Right ventricle myocardium superior (tissue), 1 donor: ENCODE results near the gene WBP11. TPM values are rescaled to one million over a fixed set of nuclear protein-coding genes. Genes with fewer than 3 reads are reported as not detected.

Experiments
- ATAC-seq: fragments of 200-7000 bp; cut with Tn5 transposase; one replicate; pipeline ENCODE4 v1.9.1; 2020; ENCODE audit warnings: mild to moderate bottlenecking; ENCODE audit not compliant: poor library complexity
- DNase-seq: peaks from one replicate; pipeline ENCODE4 v3.0.0-alpha.2; 2020
- intact Hi-C: fragments of 100-400 bp; cut with DNase I; formaldehyde crosslinking; loops from one replicate; pipeline ENCODE4 v1.11.2; 2022
- total RNA-seq: library from RNA; stranded (reverse); fragmentation: NEBNext Ultra II Directional; extraction: Animal tissue kit (Norgen Biotek cat#: 25700); gene quantifications from one replicate; pipeline ENCODE4 v1.2.1, GENCODE V29; 2021
- donor health status: DM: no; HTN: yes; CAD: no; lungs with severe emphysema.

Gene WBP11
- total RNA-seq, 1 donor from 2014 or later: 45.7 TPM

GRCh38 chr12:14828892-14829291, 25.6 kb upstream of the WBP11 start:
- ATAC-seq (no peak), DNase-seq (no peak)
- intact Hi-C loops: no loop called here

DNA sequence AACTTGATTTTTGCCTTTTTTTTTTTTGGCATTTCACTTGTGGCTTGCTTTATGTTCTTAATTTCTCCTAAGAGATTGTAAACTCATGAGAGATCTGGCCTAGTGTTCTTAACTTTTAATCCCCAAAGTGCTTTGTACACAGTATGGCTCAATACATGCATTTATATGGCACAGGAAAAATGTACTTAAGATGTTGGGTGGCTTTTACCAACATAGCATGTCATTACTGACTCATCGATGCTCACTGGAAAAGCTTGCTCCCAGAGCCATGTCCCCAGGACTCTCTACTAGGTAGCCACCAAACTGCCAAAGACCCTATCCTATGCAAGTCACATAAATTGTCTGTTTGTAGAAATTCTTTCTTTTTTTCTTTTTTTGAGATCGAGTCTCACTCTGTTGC, 23.8 kb upstream of the WBP11 start:
- DNase-seq (no peak), ATAC-seq (no peak)
- intact Hi-C loops: no loop called here

- DNase-seq (no peak), ATAC-seq (no peak)
- intact Hi-C loops: no loop called here
Measured at GRCh38 chr12:14826491-14826890, 23.2 kb upstream of the WBP11 start.

- DNase-seq (no peak), ATAC-seq (no peak)
- intact Hi-C loops: no loop called here
Measured at GRCh38 chr12:14825256-14825655, 22.0 kb upstream of the WBP11 start.

- intact Hi-C loops: no loop called here
- DNase-seq (no peak), ATAC-seq (no peak)
Measured at GRCh38 chr12:14824012-14824634, 20.8 kb upstream of the WBP11 start.

- intact Hi-C loops: no loop called here
- DNase-seq (no peak), ATAC-seq (no peak)
Measured at GRCh38 chr12:14814014-14814413, 10.7 kb upstream of the WBP11 start, which contains the start of gene SMCO3. SMCO3 (minus strand) TSS chr12:14814182; CDS start chr12:14806680, 7,502 bp downstream.

DNA sequence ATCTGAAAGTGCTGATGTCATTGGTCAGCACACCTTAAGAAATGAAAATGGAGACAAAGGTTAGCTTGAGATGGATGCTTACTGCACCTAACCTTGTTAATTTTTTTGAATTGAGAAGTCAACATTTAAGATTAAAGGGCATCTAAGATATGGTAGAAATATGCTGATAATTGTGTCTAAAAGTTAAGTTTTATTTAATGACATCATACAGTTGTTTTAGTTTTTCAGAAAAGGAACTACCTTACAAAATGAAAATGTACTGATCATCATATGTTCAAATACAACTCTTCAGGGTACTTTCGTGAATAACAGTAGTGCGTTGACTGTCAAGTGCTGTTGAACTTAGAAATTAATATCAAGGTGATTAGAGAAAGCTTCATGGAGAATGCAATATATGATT, 8.2 kb upstream of the WBP11 start:
- ATAC-seq: no peak
- intact Hi-C loops: no loop called here
- no peak for DNase-seq

- intact Hi-C loops: no loop called here
- DNase-seq (no peak), ATAC-seq (no peak)
Measured at GRCh38 chr12:14810953-14811483, 7.7 kb upstream of the WBP11 start.

GRCh38 chr12:14810167-14810952, 7.1 kb upstream of the WBP11 start:
- DNase-seq (no peak), ATAC-seq (no peak)
- intact Hi-C loops: no loop called here

- ATAC-seq (peak; percentile 50), DNase-seq (no peak)
- intact Hi-C loops: no loop called here
Measured at GRCh38 chr12:14803830-14804160, 517 bp upstream of the WBP11 start.

DNA sequence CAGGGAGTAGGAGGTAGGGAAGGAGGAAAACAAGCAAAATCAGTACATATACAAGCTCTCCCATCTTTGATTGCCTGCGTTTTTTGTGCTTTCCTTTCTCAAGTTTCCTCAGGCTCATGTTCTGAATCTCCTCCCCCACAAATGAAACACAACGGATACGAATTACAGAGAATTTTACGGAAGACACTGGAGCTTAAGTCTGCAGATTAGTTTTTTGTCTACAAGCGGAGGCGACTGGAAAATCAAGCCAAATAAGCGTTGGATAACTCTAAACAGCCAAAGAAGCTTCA, 612 bp downstream of the WBP11 start:
- intact Hi-C loops: no loop called here
- ATAC-seq: no peak
- DNase-seq: no peak

DNA sequence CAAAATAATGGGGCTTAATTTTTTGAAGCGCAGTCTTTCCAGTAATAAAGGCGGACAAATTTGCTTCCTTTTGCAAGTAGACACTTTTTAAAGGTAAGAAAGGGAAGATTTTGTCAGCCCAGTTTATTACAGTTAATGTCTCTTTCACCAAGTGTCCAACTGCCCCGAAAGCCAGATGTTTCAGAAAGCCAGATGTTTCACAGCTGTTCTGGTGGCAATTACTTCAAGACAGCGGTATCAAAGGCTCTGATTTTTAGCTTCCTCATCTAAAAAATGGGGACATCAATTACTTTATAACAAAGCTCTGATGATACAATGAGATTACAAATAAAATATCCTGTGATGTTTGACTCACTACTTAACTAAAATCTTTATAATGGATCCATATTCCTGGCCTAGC, 1.0 kb downstream of the WBP11 start:
- DNase-seq (no peak), ATAC-seq (no peak)
- intact Hi-C loops: no loop called here

DNA sequence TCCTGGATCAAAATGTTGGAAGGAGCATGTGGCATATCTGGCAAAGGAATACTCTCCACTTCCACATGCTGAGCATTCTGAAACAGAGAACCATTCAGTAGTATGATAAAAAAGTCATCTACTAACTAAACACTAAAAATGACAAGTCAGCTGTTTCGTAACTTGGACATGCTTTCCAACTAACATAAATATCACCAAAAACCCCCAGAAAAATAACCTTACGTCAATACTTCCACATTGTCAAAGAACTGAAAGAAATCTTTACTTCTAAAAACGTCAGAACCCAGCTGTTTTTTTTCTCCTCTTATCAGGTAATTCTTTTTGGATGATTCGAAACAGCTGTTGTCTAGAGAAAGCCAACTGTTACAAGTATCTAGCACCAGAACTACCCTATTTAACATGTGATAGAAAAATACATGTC, 8.2 kb downstream of the WBP11 start:
- ATAC-seq: peak; percentile 67
- DNase-seq: no peak
- intact Hi-C loops: no loop called here

DNA sequence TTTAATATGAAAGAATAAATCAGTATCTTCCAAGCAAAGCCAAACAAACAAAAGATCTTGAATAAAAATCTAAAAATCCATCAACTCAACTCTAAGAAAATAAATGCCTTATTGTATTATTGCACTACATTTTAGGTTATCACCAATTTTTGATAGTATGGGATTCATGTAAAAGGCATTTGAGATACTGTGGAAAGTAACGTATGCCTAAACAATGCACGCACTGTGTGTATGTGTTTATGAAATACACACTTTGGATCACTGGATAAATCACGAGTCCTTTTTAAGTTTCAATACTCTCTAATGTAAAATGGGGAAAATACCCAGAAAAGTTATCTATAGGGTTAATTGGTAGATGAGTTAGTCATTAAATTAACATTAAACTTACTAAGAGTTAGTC, 17.7 kb downstream of the WBP11 start:
- intact Hi-C loops: no loop called here
- DNase-seq (no peak), ATAC-seq (no peak)

DNA sequence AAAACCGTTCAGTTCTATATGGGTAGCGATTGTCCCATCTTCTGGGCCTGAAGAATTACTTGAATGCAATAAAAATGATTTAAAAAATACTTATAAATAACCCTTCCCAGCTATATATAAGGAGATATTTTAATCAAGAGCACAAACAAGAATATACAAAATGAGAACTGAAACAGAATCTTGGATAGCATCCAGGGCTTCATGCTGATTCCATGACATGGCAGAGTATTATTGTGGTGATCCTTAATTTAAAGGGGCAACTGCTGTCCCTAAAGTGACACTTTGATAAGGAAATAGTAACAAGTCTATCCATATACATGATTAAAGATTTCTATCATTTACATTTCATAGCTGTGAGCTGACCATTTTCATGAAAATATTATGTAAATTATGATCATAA, 18.8 kb downstream of the WBP11 start:
- intact Hi-C loops: no loop called here
- no peak for DNase-seq
- no peak for ATAC-seq

- ATAC-seq: no peak
- no peak for DNase-seq
- intact Hi-C loops: no loop called here
Measured at GRCh38 chr12:14782756-14783155, 20.5 kb downstream of the WBP11 start.

GRCh38 chr12:14781563-14781962, 21.7 kb downstream of the WBP11 start:
- ATAC-seq (no peak), DNase-seq (no peak)
- intact Hi-C loops: no loop called here

DNA sequence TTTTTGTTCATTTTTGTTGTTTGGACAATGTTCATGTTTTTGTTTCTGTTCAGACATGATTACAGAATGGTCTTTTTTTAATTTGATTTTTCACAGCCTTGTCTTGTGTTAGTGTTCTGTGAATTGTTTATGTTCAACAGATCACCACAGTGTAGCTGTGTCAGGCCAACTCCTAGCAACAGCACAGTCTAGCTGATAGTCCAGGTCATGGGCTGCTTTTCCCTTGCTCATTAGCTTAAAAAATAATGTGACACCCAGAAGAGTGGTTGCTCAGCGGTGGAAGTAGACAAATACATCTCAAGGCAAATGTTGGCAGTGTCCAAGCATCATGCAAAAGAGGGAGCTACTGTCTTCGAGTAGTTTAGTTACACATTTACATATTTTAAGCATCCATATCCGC, 22.4 kb downstream of the WBP11 start:
- intact Hi-C loops: no loop called here
- DNase-seq (no peak), ATAC-seq (no peak)

DNA sequence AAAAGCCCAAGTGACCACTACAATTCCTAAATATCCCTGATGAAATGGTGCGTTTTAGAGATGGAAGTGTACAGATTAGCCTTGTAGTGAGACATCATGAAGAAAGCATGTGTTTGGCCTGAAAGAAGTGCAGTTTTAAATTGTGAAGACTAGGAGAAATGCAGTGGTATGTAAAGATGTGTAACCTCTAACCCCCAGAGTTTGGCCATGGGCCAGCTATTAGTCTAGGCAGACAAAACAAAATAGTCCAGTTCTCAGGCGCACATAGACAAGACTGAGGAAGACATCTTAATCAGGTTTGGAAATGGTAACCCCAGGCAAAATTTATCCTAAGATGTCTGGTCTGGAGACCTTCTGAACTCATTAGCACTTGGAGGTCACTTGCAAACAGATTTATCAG, 23.4 kb downstream of the WBP11 start:
- no peak for DNase-seq
- no peak for ATAC-seq
- intact Hi-C loops: loop anchor here (10.0 kb wide), 1 partner anchor 55 kb away; no protein-coding TSS in a partner anchor

DNA sequence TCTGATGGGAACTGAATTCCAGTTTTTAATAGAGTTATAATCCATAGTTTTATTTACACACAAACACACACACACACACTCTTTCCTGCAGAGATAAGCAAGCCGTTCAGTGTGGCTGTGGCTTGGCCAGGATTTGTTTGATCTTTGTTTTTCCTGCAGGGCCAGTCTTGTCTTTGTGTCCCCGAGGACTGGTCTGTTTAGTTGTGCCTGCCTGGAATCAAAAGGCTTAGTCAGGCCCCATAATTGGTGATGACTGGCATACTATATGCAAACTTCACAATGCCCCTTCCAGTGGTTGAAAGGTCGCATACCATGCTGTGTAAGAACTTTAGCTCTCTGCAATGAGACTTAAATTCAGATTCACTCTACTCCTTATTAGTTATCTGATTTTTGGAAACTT, 26.0 kb downstream of the WBP11 start:
- no peak for ATAC-seq
- intact Hi-C loops: loop anchor here (10.0 kb wide), 1 partner anchor 58 kb away; no protein-coding TSS in a partner anchor

More for the DNA sequence above, 26.0 kb downstream of the WBP11 start:
- DNase-seq: no peak
